HG03460 (cell line): ENCODE data around the gene DNAAF5.
"Not testable (repeated sequence)": the region's sequence is repeated elsewhere in the genome, so short reads cannot be mapped to it uniquely, and the experiment has no call there.

ENCODE experiments used
- ATAC-seq: cut with Tn5 transposase; IDR thresholded peaks from one replicate; pipeline ENCODE4 v1.9.1; 2021; ENCODE audit not compliant: unreplicated experiment

The DNAAF5 gene

DNA sequence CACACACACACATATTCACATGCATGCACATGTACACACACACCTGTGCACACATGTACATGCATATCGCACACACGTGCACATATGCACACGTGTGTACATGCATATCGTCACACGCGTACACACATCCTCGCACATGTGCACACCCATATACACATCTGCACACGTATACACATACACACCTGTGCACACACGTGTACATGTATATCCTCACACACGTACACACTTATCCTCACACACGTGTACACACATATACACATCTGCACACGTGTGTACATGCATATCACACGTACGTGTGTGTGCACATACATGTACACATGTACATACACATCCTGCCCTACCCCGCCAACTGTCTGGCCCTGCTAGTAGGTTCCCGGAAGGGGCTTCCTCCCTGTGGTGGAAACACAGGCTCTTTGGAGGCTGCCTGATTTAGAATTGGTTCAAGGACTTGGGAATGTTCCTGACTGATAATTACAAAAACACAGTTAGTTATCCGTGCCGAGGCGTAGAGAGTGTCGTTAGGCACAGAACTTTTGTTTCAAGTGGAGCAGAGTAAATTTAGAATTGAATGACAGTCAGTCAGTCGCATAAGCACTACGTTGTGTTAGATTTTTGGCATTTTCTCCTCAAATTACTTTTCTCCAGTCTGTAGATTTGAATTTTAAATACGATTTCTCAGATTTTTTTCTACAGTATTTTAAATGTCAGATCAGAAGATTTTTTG, 19.1 kb downstream of the DNAAF5 start:
- no peak for ATAC-seq

- ATAC-seq: no peak
These were observed 19.9 kb downstream of the DNAAF5 start for GRCh38 chr7:746155-747061.

DNA sequence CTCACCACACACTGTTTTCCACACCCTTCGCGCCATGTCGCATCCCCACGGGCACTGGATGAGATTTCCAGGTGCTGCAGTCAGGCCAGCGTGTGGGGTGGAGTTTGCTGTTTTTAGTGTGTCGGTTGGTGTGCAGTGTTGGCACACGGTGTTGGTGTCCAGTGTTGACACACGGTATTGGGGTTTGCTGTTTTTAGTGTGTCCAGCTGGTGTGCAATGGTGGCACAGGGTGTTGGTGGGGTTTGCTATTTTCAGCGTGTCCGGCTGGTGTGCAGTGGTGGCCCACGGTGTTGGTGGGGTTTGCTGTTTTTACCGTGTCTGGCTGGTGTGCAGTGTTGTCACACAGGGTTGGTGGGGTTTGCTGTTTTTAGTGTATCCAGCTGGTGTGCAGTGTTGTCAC, 20.7 kb downstream of the DNAAF5 start:
- ATAC-seq: no peak

GRCh38 chr7:748446-748845, 21.9 kb downstream of the DNAAF5 start:
- no peak for ATAC-seq

DNA sequence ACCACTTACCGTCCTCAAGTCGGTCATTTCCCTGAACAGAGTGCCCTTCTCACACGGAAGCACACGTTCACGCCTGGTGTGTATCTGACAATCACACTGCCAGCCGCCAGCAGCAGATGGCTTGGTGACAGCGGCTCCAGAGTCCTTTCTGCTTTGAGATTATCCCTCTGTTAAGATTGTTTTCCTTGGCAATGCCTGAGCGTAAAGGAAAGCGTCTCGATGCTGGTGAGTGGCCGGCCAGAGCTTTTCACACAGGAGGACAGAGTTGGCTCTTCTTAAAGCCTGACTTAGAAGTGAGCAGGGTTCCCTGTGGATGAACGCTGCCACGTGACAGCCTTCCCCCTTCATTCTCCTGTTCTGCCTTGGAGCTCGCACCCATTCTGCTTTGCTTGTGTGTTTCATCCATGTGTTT, 22.6 kb downstream of the DNAAF5 start:
- ATAC-seq: no peak

DNA sequence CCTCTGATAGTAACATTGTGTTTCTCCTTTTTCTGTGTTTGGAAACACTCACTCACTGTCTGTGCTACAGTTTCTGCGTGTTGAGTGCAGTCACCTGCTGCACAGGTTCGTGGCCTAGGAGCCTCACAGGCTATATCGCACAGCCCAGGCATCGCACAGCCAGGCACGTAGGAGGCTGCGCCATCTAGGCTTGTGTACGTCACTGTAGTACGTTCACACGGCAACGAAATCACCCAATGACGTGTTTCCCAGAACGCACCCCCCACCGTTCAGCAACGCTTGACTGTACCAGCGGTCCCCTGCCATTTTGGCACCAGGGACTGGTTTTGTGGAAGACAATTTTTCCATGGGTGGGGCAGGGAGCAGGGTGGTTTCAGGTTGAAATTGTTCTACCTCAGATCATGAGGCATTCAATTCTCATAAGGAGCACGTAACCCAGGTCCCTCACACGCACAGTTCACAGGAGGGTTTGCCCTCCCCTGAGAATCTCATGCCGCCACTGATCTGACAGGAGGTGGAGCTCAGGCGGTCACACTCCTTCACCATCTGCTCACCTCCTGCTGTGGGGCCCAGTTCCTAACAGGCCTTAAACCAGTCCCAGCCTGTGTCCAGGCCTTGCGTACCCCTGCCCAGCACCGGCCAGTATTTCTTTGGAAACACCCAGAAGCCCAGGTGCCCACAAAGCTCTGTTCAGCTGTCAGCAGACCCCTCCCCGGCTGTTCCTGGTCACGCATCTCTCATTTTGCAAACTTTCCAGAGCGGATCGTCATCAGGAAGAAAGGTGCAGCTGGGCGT, 23.8 kb downstream of the DNAAF5 start:
- ATAC-seq: no peak

DNA sequence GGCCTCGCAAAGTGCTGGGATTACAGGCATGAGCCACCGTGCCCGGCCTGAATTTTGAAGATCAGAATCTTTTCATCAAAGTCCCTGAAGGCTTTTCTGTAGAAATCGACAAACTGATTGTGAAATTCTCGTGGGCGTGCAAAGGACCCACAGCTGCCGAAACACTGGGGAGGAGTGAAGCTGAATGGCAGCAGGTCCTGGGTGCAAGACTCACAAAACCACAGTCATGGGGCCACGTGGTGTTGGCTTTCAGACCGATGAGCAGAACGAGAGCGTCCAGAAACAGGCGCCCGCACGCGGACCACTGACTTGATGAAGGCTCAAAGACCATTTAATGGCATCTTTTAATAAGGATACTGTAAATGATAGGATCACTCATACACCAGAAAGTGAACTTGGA, 25.3 kb downstream of the DNAAF5 start:
- ATAC-seq: no peak

DNA sequence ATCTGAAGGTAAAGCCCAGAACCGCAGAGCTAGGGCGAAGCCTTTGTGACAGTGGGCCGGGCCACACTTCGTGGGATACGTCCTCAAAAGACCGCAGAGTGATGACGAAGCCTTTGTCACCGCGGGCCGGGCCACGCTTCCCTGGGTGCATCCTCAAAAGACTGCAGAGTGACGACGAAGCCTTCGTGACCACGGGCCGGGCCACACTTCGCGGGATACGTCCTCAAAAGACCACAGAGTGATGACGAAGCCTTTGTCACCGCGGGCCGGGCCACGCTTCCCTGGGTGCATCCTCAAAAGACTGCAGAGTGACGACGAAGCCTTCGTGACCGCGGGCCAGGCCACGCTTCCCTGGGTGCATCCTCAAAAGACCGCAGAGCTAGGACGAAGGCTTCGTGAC, 25.8 kb downstream of the DNAAF5 start:
- not testable (repeated sequence) for ATAC-seq

DNA sequence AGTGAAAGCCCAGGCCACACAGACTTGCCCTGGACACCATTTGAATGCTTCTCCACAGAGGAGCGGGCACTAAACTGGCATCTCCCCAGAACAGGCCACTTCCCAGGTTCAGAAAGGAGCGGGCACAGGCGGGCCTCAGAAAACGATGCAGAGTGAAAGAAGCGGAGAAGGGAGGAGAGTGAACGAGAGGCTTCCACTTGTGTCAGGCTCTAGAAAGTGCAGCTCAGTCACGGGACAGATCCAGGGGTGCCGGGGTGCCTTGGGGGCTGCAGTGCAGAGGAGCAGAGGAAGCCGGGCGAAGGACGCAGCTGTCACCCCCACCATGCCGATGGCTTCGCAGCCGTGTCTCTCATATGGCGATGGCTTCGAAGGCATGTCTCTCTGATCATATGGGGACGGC, 26.7 kb downstream of the DNAAF5 start:
- no peak for ATAC-seq

- no peak for ATAC-seq
These were observed 28.3 kb downstream of the DNAAF5 start for GRCh38 chr7:754531-755412.

- no peak for ATAC-seq
These were observed 28.9 kb downstream of the DNAAF5 start for GRCh38 chr7:755413-755805.

GRCh38 chr7:756231-756927, 29.9 kb downstream of the DNAAF5 start:
- ATAC-seq: no peak

GRCh38 chr7:756928-757560, 30.5 kb downstream of the DNAAF5 start:
- ATAC-seq: no peak

DNA sequence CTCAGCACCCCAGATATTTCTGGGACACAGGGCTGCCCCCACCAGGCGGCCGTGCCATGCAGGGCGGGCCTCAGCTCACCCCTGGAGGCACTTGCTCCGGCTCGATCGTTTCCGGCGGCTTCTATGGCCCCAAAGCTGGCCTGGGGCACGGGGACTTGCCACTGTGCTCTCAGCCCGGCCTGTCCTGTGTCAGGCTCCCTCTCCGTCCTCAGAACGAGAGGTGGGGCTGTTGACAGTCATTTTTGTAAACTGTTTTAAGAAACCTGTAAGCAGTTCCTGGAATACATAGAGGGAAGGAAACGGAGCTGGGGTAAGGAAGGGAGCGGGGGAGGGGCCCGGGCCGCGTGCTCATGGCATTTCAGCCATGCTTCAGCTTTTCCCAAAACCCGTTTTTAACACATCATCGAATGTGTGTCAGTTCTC, 31.3 kb downstream of the DNAAF5 start:
- ATAC-seq: no peak

DNA sequence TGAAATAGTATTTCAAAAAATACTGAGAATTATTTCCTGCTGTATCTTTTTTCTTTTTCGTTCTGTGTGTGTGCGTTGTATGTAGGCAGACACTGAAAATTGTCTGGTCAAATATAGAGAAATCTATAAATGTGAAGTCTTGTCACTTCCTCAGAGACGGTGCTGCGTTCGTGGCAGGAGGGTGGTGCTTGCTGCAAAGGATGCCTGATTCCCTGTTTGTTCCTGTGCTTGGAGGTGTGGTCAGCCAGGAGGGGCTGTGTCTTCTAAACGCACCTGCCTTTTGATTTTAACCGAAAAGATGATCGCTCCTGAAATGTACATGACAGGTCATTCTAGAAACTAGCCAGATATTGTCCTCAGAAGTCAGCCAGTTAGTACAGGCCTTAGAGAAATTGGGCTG, 33.1 kb downstream of the DNAAF5 start:
- no peak for ATAC-seq

- ATAC-seq: no peak
These were observed 33.5 kb downstream of the DNAAF5 start for GRCh38 chr7:760006-760405.

DNA sequence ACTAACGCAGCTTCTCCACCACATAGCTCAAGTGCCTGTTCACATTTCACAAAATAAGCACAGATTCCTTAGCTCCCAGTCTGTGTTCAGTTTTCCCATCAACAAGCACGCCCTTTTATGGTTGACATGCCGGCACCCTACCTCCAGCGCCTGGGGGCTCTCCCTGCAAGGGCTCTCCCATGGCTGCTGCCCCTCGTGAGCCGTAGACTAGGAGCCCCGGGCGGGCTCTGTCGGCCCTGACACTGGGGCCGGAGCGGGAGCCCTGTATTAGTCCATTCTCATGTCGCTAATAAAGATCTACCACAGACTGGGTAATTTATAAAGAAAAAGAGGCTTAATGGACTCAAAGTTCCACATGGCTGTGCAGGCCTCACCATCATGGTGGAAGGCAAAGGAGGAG, 34.6 kb downstream of the DNAAF5 start:
- no peak for ATAC-seq

GRCh38 chr7:761631-762030, 35.1 kb downstream of the DNAAF5 start:
- ATAC-seq: no peak

DNA sequence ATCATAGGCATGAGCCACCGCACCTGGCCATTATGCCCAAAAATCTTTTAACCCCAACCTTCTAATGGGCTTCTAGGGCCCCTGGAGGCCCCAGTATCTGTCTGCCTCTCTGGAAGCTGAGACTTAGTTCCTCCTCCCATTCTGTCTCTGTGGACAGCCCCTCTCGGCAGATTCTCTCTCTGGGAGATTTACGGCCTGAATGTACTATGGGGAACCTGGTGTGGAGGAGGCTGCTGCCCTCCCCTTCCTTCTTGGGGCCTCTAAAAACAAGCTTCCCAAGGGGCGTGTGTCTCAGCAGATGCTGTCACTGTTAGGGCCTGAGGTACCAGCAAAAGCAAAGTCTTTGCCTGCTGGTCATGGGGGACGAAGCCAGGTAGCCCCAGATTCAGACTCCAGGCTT, 36.4 kb downstream of the DNAAF5 start:
- no peak for ATAC-seq
